Trophoblast cell (in vitro differentiated cells and primary cell): ENCODE results near the gene HRH1.

Experiments used
- DNase-seq, 2 donors: peaks; one replicate each; pipeline ENCODE4 v3.0.0-alpha.2; 2016
- H2AFZ ChIP-seq: 2 replicates; pipeline ENCODE4 v1.6.1; 2013; ENCODE audit warnings: low read length, moderate library complexity, mild to moderate bottlenecking; ENCODE audit not compliant: insufficient read depth, poor library complexity
- H2AK5ac ChIP-seq: 2 replicates; pipeline ENCODE4 v1.6.1; 2013; ENCODE audit warnings: mild to moderate bottlenecking, low read length
- H2BK120ac ChIP-seq: 2 replicates; pipeline ENCODE4 v1.6.1; 2013; ENCODE audit warnings: low read length, mild to moderate bottlenecking, moderate library complexity; ENCODE audit not compliant: insufficient read depth, poor library complexity
- H2BK12ac ChIP-seq: 2 replicates; pipeline ENCODE4 v1.6.1; 2013; ENCODE audit warnings: mild to moderate bottlenecking, low read length, moderate library complexity
- H2BK5ac ChIP-seq: 2 replicates; pipeline ENCODE4 v1.6.1; 2013; ENCODE audit warnings: low read length, low read depth, moderate library complexity, mild to moderate bottlenecking; ENCODE audit not compliant: poor library complexity
- H3K14ac ChIP-seq: 2 replicates; pipeline ENCODE4 v1.6.1; 2013; ENCODE audit warnings: mild to moderate bottlenecking, low read length
- H3K18ac ChIP-seq: 2 replicates; pipeline ENCODE4 v1.6.1; 2013; ENCODE audit warnings: mild to moderate bottlenecking, low read length
- H3K23ac ChIP-seq: 2 replicates; pipeline ENCODE4 v1.6.1; 2013; ENCODE audit warnings: low read length
- H3K27ac ChIP-seq: 2 replicates; pipeline ENCODE4 v1.5.1; 2013; ENCODE audit warnings: low read depth, mild to moderate bottlenecking, inconsistent platforms, low read length, moderate library complexity
- H3K27me3 ChIP-seq: 2 replicates; pipeline ENCODE4 v1.6.1; 2013; ENCODE audit warnings: inconsistent platforms, mild to moderate bottlenecking, low read length, moderate library complexity; ENCODE audit not compliant: insufficient read depth
- H3K36me3 ChIP-seq, 2 experiments: 1 replicate in 1 of 2; 2 replicates in 1 of 2; pipeline ENCODE4 v1.6.1; 2013; ENCODE audit warnings: low read length in 2 of 2, mild to moderate bottlenecking in 2 of 2, moderate library complexity in 1 of 2; ENCODE audit not compliant: insufficient read depth in 2 of 2, control insufficient read depth in 1 of 2
- H3K4ac ChIP-seq: 2 replicates; pipeline ENCODE4 v1.6.1; 2013; ENCODE audit warnings: low read depth, mild to moderate bottlenecking, low read length, moderate library complexity
- H3K4me1 ChIP-seq, 2 experiments: 1 replicate in 1 of 2; 2 replicates in 1 of 2; pipeline ENCODE4 v1.6.1; 2013; ENCODE audit warnings: low read length in 2 of 2, mild to moderate bottlenecking in 2 of 2, moderate library complexity in 1 of 2; ENCODE audit not compliant: insufficient read depth in 2 of 2, control insufficient read depth in 1 of 2
- H3K4me2 ChIP-seq: 2 replicates; pipeline ENCODE4 v1.6.1; 2013; ENCODE audit warnings: inconsistent platforms, mild to moderate bottlenecking, low read length, moderate library complexity
- H3K4me3 ChIP-seq: 2 replicates; pipeline ENCODE4 v1.5.1; 2013; ENCODE audit warnings: mild to moderate bottlenecking, low read depth, low read length, inconsistent platforms
- H3K79me1 ChIP-seq: one replicate; pipeline ENCODE4 v1.6.1; 2013; ENCODE audit warnings: low read length
- H3K79me2 ChIP-seq: 2 replicates; pipeline ENCODE4 v1.6.1; 2013; ENCODE audit warnings: low read length, mild to moderate bottlenecking; ENCODE audit not compliant: control insufficient read depth, insufficient read depth, poor library complexity
- H3K9ac ChIP-seq: 2 replicates; pipeline ENCODE4 v1.6.1; 2013; ENCODE audit warnings: mild to moderate bottlenecking, low read length
- H3K9me3 ChIP-seq: 2 replicates; pipeline ENCODE4 v1.6.1; 2013; ENCODE audit warnings: low read depth, mild to moderate bottlenecking, control low read depth, inconsistent platforms, low read length; ENCODE audit not compliant: insufficient read depth
- H4K12ac ChIP-seq: 2 replicates; pipeline ENCODE4 v1.6.1; 2013; ENCODE audit warnings: low read depth, mild to moderate bottlenecking, low read length, moderate library complexity
- H4K8ac ChIP-seq: 2 replicates; pipeline ENCODE4 v1.6.1; 2013; ENCODE audit warnings: low read depth, mild to moderate bottlenecking, low read length, moderate library complexity
- H4K91ac ChIP-seq: one replicate; pipeline ENCODE4 v1.6.1; 2013; ENCODE audit warnings: low read depth, mild to moderate bottlenecking, low read length, moderate library complexity
- whole genome bisulfite sequencing: extraction: QIAGEN DNeasy Blood & Tissue Kit; methylation state at CpG from one replicate; pipeline ENCODE4 v1.1.7; 2013; ENCODE audit warnings: missing lambda C conversion rate; ENCODE audit not compliant: insufficient read length, insufficient coverage; ENCODE audit errors: extremely low coverage; 5-methylcytosine and 5-hydroxymethylcytosine counted together

The HRH1 gene

DNA sequence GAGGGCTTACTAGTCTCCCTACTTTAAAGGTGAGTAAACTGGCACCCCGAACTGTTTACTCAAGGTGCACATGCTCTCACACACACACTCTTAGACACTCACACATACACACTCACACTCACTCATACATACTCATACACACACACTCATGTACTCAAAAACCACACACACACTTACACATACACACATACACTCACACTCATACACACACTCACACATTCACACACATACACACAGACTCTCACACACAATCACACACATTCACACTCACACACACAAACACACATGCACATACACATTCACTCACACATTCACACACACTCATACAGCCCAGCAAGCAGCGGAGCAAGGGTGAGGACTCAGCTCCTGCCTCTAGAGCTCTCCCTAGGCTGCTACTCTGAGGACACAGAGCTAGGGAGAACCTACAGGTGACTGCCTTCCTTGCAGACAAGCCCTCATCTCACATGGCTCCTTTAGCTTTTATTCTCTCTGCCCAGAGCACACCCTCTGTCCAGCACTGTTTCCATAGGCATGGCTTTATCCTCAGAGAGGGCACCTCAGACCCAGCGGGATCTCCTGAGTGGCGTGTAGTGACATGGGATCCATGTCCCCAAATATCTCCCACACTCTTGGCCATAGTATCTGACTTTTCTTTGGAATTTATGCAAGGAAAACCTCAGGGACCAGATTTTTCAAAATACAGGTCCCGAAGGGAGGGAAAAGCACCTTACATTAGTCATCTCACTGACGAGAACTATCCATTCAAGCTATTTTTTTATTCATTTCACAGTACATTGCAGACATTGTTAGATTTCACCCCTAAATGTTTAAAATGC lies 91.8 kb downstream of the HRH1 start:
- H3K4me2 ChIP-seq: no peak overlapping the region
- H2BK12ac ChIP-seq: no peak overlapping the region
- no peak overlapping the region for H3K14ac ChIP-seq
- no peaks in the 10 kb centered on the region for H3K27me3 ChIP-seq
- no peak overlapping the region for H3K4me3 ChIP-seq
- no peak overlapping the region for H3K18ac ChIP-seq
- H3K9me3 ChIP-seq: no peaks in the 10 kb centered on the region
- H3K23ac ChIP-seq: no peak overlapping the region
- H2AK5ac ChIP-seq: no peak overlapping the region
- peaks cover 2% of the 10 kb centered on the region for H3K79me1 ChIP-seq
- H3K4me1 ChIP-seq: peaks cover 3% of the 10 kb centered on the region in 2 experiments
- H3K36me3 ChIP-seq: no peaks in the 10 kb centered on the region
- H3K27ac ChIP-seq: no peak overlapping the region
- H4K8ac ChIP-seq: no peak overlapping the region
- no peak overlapping the region for H3K9ac ChIP-seq
- no peak overlapping the region for H4K12ac ChIP-seq
- no peaks in the 10 kb centered on the region for H3K79me2 ChIP-seq
- H2AFZ ChIP-seq: no peak overlapping the region
- no CpG with 5 or more reads among the region's 6 CpGs for WGBS
- H3K4ac ChIP-seq: no peak overlapping the region
- H2BK5ac ChIP-seq: no peak overlapping the region
- DNase-seq: no peak
- H4K91ac ChIP-seq: no peak overlapping the region
- no peak overlapping the region for H2BK120ac ChIP-seq

GRCh38 chr3:11246663-11246970 lies 92.3 kb downstream of the HRH1 start:
- H3K14ac ChIP-seq: no peak overlapping the region
- H3K9me3 ChIP-seq: no peaks in the 10 kb centered on the region
- no peak overlapping the region for H2BK120ac ChIP-seq
- DNase-seq: no peak
- no peak overlapping the region for H2BK12ac ChIP-seq
- no CpG with 5 or more reads among the region's 2 CpGs for WGBS
- H3K27ac ChIP-seq: no peak overlapping the region
- no peak overlapping the region for H2AFZ ChIP-seq
- H3K4me2 ChIP-seq: no peak overlapping the region
- no peak overlapping the region for H4K12ac ChIP-seq
- no peak overlapping the region for H3K23ac ChIP-seq
- H3K4me3 ChIP-seq: no peak overlapping the region
- no peak overlapping the region for H3K18ac ChIP-seq
- no peak overlapping the region for H3K4ac ChIP-seq
- no peak overlapping the region for H2AK5ac ChIP-seq
- H4K8ac ChIP-seq: no peak overlapping the region
- H3K9ac ChIP-seq: no peak overlapping the region
- H3K36me3 ChIP-seq: no peaks in the 10 kb centered on the region
- H3K4me1 ChIP-seq: peaks cover 3% of the 10 kb centered on the region in 2 experiments
- peaks cover 2% of the 10 kb centered on the region for H3K79me1 ChIP-seq
- no peaks in the 10 kb centered on the region for H3K27me3 ChIP-seq
- H3K79me2 ChIP-seq: no peaks in the 10 kb centered on the region
- H2BK5ac ChIP-seq: no peak overlapping the region
- H4K91ac ChIP-seq: no peak overlapping the region

- no peak overlapping the region for H2AK5ac ChIP-seq
- H4K91ac ChIP-seq: no peak overlapping the region
- H2BK12ac ChIP-seq: no peak overlapping the region
- no peak overlapping the region for H2BK5ac ChIP-seq
- WGBS: no CpG with 5 or more reads among the region's 8 CpGs
- no peak overlapping the region for H3K4ac ChIP-seq
- H3K9ac ChIP-seq: no peak overlapping the region
- peak in 1 of 2 donors; percentile 59 for DNase-seq
- no peaks in the 10 kb centered on the region for H3K9me3 ChIP-seq
- H4K8ac ChIP-seq: no peak overlapping the region
- H3K27ac ChIP-seq: no peak overlapping the region
- peaks cover 3% of the 10 kb centered on the region in 2 experiments for H3K4me1 ChIP-seq
- no peak overlapping the region for H3K14ac ChIP-seq
- H3K27me3 ChIP-seq: no peaks in the 10 kb centered on the region
- no peak overlapping the region for H4K12ac ChIP-seq
- peaks cover 3% of the 10 kb centered on the region for H3K79me1 ChIP-seq
- no peak overlapping the region for H3K18ac ChIP-seq
- no peak overlapping the region for H3K23ac ChIP-seq
- no peak overlapping the region for H3K4me3 ChIP-seq
- H3K36me3 ChIP-seq: no peaks in the 10 kb centered on the region
- no peak overlapping the region for H2AFZ ChIP-seq
- no peak overlapping the region for H2BK120ac ChIP-seq
- H3K79me2 ChIP-seq: no peaks in the 10 kb centered on the region
- no peak overlapping the region for H3K4me2 ChIP-seq
Measured at GRCh38 chr3:11247362-11247761, 93.1 kb downstream of the HRH1 start.

DNA sequence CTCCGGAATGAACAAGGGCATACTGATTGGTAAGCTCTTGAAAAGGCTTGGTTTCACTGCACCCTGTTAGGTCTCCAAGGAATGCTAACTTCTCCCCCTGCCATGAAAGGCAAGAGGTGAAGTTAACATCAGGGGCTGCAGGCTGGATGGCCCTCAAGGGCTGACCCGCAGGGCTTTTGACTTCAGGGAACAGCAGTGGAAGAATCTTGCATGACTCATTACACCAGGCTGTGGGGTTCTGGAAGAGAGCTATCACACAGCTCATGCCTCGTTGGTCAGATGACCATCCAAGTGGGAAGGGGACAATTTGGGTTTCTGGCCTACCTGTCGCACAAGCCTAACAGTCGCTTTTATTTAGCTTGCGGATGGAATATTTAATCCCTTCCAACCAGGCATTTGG lies 94.3 kb downstream of the HRH1 start:
- no peak overlapping the region for H3K4ac ChIP-seq
- H2AFZ ChIP-seq: no peak overlapping the region
- DNase-seq: peak; percentile 81 to 86
- H3K4me2 ChIP-seq: no peak overlapping the region
- H3K23ac ChIP-seq: no peak overlapping the region
- no peaks in the 10 kb centered on the region for H3K27me3 ChIP-seq
- H4K91ac ChIP-seq: no peak overlapping the region
- no peaks in the 10 kb centered on the region for H3K36me3 ChIP-seq
- no peak overlapping the region for H2BK12ac ChIP-seq
- H3K4me1 ChIP-seq: no peaks in the 10 kb centered on the region
- H3K79me2 ChIP-seq: no peaks in the 10 kb centered on the region
- no peak overlapping the region for H4K12ac ChIP-seq
- no peak overlapping the region for H4K8ac ChIP-seq
- no peak overlapping the region for H3K4me3 ChIP-seq
- no peak overlapping the region for H2BK5ac ChIP-seq
- H3K9me3 ChIP-seq: no peaks in the 10 kb centered on the region
- WGBS: no CpG with 5 or more reads among the region's 6 CpGs
- no peak overlapping the region for H3K14ac ChIP-seq
- peaks cover 3% of the 10 kb centered on the region for H3K79me1 ChIP-seq
- H3K27ac ChIP-seq: peak overlapping the region; percentile 27
- no peak overlapping the region for H3K18ac ChIP-seq
- no peak overlapping the region for H2BK120ac ChIP-seq
- H3K9ac ChIP-seq: no peak overlapping the region
- H2AK5ac ChIP-seq: peak overlapping the region; percentile 69
